HG03039 (cell line): ENCODE measurements around the gene ZNF485.
"Not testable (repeated sequence)": the region's sequence is repeated elsewhere in the genome, so short reads cannot be mapped to it uniquely, and the experiment has no call there.

Experiments used
- ATAC-seq: cut with Tn5 transposase; IDR thresholded peaks from one replicate; pipeline ENCODE4 v1.9.1; 2021; ENCODE audit warnings: mild to moderate bottlenecking, moderate library complexity; ENCODE audit not compliant: unreplicated experiment

ZNF485 gene

GRCh38 chr10:43606323-43607198 is at the start of gene ZNF485:
Gene ZNF485 (plus strand): TSS chr10:43606438. CDS start chr10:43607051, 613 bp downstream.
- ATAC-seq = peak; percentile 97

GRCh38 chr10:43557214-43557613 is 49.0 kb upstream of the ZNF485 start:
- no peak for ATAC-seq

DNA sequence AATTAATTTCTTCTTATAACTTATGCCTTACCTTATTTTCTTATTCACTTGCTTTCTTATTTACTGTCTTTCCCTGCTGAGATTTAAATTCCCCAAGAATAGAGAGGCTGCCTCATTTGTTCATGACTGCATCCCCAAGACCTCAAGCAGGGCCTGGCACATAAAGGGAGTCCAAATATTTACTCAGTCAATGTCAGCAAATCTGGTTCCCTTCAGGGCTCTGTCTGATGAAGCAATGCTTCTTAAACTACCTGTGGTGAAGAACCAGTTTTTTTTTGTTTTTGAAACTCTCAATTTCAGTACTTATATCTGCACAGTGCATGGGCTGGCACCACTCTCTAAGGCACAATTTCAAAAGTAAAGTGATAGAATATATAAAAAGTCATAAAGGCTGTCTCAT is 36.6 kb upstream of the ZNF485 start:
- ATAC-seq = no peak

GRCh38 chr10:43570971-43571370 is 35.3 kb upstream of the ZNF485 start:
- no peak for ATAC-seq

DNA sequence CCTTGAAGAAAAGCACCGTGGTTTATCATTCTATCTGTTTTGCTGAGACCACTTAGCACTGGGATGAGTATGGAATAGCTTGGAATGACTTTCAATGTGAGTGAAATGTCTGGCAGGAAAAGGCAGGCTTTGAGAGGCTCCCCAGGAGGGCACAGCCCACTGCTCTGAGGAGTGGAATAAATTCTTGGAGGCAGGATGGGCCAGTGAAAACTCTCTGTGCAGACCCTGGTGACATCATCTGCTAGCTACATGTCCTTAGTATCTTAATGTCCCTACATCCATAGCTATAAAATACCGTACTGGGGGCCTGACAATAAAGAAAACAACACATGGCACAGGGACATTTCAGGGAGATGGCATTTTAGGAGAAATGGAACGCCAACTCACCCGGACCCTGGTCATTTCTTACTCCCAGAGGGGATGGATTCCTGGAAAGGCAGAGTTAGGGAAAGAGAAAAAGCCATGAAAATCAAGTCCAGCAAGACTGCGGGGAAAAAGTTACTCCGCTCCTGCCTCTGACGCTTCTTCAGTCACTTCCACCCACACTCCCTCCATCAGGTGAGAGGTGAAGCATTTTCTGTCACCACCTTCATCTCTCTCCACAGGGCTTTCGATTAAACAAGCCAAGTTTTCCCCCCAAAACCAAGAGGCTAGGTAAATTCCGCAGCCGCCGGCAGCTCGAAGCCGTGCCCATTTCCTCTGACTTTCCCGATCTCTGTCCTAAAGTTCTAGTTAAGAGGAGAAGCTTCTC is 32.8 kb upstream of the ZNF485 start:
- no peak for ATAC-seq

DNA sequence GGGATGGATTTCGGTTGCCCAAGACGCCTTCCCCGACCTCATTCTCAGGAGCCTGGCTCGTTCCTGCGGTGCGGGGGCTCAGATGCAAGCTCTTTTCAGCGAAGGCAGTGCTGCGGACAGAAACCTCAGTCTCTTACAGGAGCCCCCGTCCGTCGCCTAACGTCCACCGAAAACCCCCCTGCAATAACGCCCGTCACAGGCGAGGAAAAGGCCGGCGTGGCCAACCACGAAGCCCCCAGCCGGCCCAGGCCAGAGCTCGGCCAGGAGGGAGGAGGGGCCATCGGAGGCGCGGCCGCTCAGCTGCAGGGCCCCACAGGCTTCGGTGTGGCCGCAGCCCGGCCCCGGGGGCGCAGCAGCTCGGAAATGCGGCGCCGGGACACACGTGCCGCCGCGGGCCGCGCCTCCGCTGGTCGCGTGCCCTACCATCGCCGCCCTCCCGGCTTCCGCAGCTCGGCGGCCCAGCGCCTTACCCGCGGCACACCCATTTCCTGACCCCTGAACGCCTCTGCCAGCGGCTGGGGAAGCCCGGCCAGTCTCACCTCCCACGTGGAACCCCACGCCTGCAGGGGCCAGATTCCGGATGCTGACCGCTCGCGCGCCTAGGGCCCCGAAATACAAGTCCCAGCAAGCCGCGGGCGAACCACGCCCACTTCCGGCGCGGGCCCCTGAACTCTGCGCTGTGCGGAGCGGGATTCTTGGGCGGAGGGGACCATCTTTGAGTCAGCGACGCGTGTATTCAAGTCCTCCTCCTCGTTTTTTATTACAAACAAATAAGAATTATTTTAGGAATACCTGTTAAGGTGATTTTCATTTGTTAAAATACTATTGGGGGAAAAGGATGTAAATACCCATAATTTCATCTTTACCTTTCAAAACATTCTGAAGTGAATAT is 32.0 kb upstream of the ZNF485 start, which contains the start of gene ZNF239:
Gene ZNF239, minus strand, starts transcription at position 616 of the 892 bp plus-strand sequence. CDS start 16,537 bp downstream, outside the sequence.
- peak; percentile 87 for ATAC-seq

GRCh38 chr10:43574906-43575305 is 31.3 kb upstream of the ZNF485 start:
- no peak for ATAC-seq

DNA sequence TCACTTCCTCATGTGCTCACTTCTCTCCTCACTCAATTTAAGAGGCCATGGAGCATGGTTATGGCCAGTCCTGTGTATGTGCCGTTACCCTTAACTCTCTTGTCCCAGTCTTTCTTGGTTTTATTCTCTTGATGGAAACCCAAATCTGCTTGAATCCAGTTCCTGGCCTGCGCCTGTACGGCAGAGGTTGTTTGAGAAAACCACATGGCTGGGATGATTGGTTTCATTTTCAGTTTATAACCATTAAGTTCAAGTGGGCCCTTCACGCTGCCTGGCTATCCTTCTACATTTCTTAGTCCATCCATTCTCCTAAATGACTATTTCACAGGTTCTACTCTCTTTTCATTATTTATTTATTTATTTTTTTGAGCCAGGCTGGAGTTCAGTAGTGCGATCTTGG is 30.2 kb upstream of the ZNF485 start:
- ATAC-seq = no peak

GRCh38 chr10:43576580-43576979 is 29.7 kb upstream of the ZNF485 start:
- no peak for ATAC-seq

DNA sequence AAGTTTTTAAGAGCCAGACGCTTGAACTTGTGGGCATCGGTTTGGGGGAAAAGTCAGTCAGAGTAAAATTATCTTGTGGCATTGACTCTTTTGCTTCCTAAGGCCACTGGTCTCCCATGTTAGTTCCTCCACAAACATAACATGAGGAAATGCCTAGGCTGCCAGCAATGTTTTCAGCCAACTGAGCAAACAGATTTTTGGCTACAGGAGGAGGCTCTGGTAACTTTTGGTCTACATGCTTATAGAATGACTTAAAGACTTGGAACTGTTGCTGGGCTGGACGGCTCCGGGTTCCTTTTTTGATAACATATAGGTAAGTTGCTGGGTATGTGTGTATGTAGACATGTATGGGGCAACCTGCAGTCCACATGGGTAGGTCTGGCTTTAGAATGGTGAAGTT is 22.2 kb upstream of the ZNF485 start:
- no peak for ATAC-seq

GRCh38 chr10:43585046-43585445 is 21.2 kb upstream of the ZNF485 start:
- ATAC-seq = no peak

- ATAC-seq = no peak
Observed at GRCh38 chr10:43585981-43586729, 20.1 kb upstream of the ZNF485 start.

- ATAC-seq = not testable (repeated sequence)
Observed at GRCh38 chr10:43586730-43587115, 19.5 kb upstream of the ZNF485 start.

DNA sequence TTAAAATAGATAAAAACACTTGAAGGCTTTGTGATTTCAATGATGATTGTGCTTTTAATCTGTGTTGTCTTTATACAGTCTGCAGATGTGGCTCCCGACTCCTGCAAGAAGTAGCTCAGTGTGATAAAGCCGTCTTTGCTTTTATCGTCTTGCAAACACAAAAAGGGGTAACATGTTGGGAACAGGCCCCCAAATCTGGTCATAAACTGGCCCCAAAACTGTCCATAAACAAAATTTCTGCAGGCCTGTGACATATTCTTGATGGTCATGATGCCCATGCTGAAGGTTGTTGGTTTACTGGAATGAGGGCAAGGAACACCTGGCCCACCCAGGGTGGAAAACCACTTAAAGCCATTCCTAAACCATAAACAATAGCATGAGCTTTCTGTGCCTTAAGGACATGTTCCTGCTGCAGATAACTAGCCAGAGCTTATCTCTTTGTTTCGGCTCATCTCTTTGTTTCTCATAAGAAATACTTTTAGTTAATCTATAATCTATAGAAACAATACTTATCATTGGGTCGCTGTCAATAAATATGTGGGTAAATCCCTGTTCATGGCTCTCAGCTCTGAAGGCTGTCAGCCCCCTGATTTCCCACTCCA is 14.8 kb upstream of the ZNF485 start:
- no peak for ATAC-seq

DNA sequence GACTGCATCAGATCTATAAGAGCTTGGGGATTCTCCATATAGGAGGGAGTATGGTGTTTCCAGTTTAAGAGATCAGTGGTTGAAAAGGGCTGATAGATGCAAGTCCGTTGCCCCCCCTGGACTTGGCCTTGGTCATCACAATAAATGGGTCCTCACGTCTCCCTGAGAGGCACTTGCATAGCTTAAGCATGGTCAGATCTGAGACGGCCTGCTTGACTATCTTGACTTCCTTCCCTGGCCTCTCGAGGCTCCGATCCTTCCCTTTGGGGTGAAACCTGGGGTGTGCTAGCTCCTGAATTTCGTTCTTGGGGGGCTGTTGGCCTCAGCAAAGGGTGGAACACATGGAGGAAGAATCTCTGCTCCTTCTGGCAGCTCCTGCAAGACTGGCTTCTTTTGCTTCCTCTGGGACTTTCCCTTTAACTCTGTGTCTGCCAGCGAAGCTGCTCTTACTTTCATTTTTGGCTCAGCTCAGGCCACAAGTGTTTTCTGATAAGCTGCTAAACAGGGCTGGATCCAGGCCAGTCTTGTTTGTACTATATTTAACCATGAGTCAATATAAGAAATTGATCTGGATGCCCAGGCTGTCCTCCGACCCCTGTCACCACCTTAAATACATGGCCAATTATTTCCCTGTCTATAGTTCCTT is 11.2 kb upstream of the ZNF485 start:
- peak; percentile 94 for ATAC-seq

DNA sequence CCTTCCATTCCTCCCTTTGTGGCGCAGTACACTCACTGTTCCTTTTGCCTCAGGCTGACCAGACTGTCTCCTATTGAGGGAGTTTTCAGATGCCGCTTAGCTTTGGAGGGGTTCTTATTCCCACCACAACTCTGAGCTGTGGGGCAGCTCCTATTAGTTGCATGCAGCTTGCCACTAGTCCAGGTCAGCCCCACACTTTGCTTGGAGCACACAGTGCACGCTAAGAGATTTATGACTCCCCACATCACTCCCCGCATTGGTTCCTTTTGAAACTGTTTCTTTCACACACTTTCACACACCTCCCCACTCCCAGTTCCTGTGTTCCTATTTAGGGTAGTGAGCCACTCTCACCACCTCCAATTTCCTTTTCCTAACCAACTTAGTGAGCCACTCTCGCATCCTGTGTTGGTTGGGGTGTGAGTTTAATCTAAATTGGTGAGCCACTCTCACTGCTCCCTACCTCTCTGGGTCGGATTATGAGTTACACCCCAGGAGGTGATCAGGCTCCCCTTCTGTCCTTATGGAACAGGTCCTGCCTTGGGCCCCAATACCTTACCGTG is 10.4 kb upstream of the ZNF485 start:
- ATAC-seq = peak; percentile 55

DNA sequence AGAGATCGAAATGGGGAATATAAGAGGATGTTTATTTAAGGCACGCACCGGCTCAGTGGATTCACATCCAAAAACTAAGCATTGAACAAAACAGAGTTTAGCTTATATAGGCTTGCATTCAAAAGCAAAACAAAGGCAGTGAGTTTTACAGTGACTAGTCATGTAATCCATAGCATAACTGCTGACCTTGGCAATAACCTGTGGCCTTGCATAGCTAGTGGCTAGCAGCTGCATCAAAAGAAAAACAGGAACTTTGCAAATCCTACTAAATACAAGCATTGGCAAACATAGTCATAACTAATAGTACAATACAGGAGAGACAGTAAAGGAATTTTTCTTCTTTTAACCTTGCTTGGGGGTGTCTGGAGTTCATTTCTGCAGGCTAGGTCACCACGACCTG is 9.7 kb upstream of the ZNF485 start:
- no peak for ATAC-seq

DNA sequence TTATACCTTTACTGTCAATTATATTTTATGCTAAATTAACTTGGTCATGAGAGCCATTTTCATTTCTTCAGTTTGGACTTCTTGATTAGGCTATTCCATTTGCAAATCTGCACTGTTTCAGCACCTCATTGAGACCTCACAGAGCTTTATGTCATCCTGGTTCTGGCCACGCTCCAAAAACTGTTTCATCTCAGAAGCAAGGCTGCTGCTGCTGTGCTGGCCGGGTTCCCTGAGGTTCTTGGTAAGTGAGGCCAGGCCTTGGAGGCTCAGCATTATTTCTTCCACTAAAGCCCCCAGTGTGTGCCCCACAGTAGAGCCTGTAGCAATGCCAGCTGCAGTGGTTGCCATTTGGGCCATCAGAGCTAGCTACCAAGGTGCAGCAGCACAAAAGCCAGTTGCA is 7.8 kb upstream of the ZNF485 start:
- no peak for ATAC-seq

GRCh38 chr10:43599333-43599732 is 6.9 kb upstream of the ZNF485 start:
- no peak for ATAC-seq
